Activated CD8-positive, alpha-beta T cell treated with anti-CD3 and anti-CD28 coated beads for 36 hours (primary cell): ENCODE measurements around the gene GOT1. TPM values are rescaled to one million over a fixed set of nuclear protein-coding genes. Genes with fewer than 3 reads are reported as not detected.

Experiments used
- ATAC-seq: fragments of 200-7000 bp; cut with Tn5 transposase; one replicate; pipeline ENCODE4 v1.10.0; 2021; ENCODE audit warnings: mild to moderate bottlenecking, moderate library complexity
- CTCF ChIA-PET: fragments of 350-600 bp; sonication (Branson Sonifier 250); formaldehyde crosslinking; loops from one replicate; lab custom pipeline; 2021; ENCODE audit warnings: antibody characterized with exemption; lab: Charles Lee
- POLR2A ChIA-PET: fragments of 350-600 bp; sonication (Branson Sonifier 250); formaldehyde crosslinking; loops from one replicate; lab custom pipeline; 2021; ENCODE audit warnings: antibody characterized with exemption; lab: Charles Lee
- DNase-seq: peaks from one replicate; pipeline ENCODE4 v3.0.0-alpha.2; 2020
- H3K27ac Mint-ChIP-seq: one replicate; pipeline ENCODE4 v1.8.0; 2021; ENCODE audit warnings: mild to moderate bottlenecking, mixed read lengths
- H3K27me3 Mint-ChIP-seq: one replicate; pipeline ENCODE4 v1.8.0; 2021; ENCODE audit warnings: mixed read lengths
- H3K36me3 Mint-ChIP-seq: one replicate; pipeline ENCODE4 v1.8.0; 2021; ENCODE audit warnings: low read depth, mixed read lengths
- H3K4me1 Mint-ChIP-seq: one replicate; pipeline ENCODE4 v1.8.0; 2021; ENCODE audit warnings: low read depth, mixed read lengths
- H3K4me3 Mint-ChIP-seq: one replicate; pipeline ENCODE4 v1.8.0; 2021; ENCODE audit warnings: mild to moderate bottlenecking, moderate library complexity, mixed read lengths
- H3K9me3 Mint-ChIP-seq: one replicate; pipeline ENCODE4 v1.8.0; 2021; ENCODE audit warnings: mixed read lengths
- CTCF ChIP-seq: fragments of 200-600 bp; IDR thresholded peaks from one replicate; pipeline ENCODE4 v1.8.0; 2022; ENCODE audit warnings: antibody characterized with exemption, mild to moderate bottlenecking
- intact Hi-C: fragments of 100-400 bp; cut with micrococcal nuclease; formaldehyde crosslinking; loops from one replicate; pipeline ENCODE4 v1.10.0; 2022
- total RNA-seq, 2 experiments: library from RNA; stranded (reverse); gene quantifications; one replicate each; pipeline ENCODE4 v1.2.3, GENCODE V29; 2021

GOT1 gene
- total RNA-seq, 2 experiments from 2014 or later, result 48.7 to 51.5 TPM

DNA sequence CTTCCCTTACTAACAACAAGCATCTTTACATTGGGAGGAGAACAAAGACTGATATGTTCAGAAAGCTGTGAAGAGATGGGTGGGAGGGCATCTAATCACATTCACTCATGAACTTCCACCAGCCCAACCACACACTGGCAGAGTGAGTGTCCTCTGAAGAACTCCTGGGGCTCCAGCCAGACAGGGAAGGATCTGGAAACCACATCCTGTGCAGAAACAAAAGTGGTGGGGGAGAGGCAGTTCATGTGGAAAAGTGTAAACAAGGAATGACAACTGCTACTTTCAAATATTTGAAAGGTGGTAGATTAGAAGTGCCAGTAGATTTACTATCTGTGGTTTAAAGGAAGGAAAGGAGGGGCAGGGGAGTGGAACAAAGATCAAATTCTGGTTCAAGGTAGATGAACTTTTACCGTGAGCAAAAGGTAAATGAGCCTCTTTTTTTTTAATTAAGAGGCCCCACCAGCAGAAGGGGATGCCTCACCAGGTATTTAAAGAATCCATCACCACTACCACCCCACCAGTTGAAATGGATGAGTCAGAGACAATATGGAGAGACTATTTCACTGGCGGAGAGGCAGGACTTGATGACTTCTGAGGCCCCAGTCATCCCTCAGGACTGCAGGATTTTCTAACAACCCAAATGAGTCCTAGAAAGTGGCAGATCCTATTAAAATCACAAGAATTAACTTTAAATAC lies 34.5 kb downstream of the GOT1 start:
- no peak overlapping the region for H3K27ac Mint-ChIP-seq
- intact Hi-C loops, result no loop called here

GRCh38 chr10:99394761-99395386 lies 35.5 kb downstream of the GOT1 start:
- no peak for DNase-seq
- TF ChIP-seq CTCF, result no peak
- no peaks in the 10 kb centered on the region for H3K9me3 Mint-ChIP-seq
- H3K27ac Mint-ChIP-seq, result no peak overlapping the region
- H3K4me1 Mint-ChIP-seq, result peaks cover 4% of the 10 kb centered on the region
- no peaks in the 10 kb centered on the region for H3K27me3 Mint-ChIP-seq
- no peak overlapping the region for H3K4me3 Mint-ChIP-seq
- CTCF ChIA-PET, result no interaction called here
- intact Hi-C loops, result loop anchor here (5.0 kb wide), 1 partner anchor 217 kb away; no protein-coding TSS in a partner anchor
- H3K36me3 Mint-ChIP-seq, result peaks cover 6% of the 10 kb centered on the region
- POLR2A ChIA-PET, result no interaction called here
- no peak for ATAC-seq

More for the DNA sequence above, 34.5 kb downstream of the GOT1 start:
- no peaks in the 10 kb centered on the region for H3K27me3 Mint-ChIP-seq
- H3K36me3 Mint-ChIP-seq, result peaks cover 8% of the 10 kb centered on the region
- ATAC-seq, result no peak
- H3K4me3 Mint-ChIP-seq, result no peak overlapping the region
- POLR2A ChIA-PET, result no interaction called here
- H3K4me1 Mint-ChIP-seq, result peaks cover 4% of the 10 kb centered on the region
- TF ChIP-seq CTCF, result no peak
- no peak for DNase-seq
- no peaks in the 10 kb centered on the region for H3K9me3 Mint-ChIP-seq
- CTCF ChIA-PET, result no interaction called here

DNA sequence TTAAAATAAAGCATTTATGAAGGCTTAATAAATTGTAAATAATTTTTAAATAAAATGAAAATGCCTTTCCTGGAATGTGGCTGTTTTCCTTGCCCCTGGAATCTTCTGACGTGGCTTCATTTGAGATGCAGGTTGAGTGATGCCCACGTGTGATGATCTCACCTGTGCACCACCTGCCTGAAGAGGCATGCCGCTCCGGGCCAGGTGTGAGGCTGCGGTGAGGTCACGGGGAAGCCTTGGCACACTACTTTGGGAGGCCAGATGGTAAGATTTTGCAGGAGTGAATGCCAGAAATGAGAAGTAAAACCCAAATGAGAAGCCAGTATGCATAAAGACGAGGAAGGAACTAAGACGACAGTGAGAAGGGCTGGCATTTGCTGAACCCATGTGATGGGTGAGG lies 36.2 kb downstream of the GOT1 start:
- no peak overlapping the region for H3K27ac Mint-ChIP-seq

DNA sequence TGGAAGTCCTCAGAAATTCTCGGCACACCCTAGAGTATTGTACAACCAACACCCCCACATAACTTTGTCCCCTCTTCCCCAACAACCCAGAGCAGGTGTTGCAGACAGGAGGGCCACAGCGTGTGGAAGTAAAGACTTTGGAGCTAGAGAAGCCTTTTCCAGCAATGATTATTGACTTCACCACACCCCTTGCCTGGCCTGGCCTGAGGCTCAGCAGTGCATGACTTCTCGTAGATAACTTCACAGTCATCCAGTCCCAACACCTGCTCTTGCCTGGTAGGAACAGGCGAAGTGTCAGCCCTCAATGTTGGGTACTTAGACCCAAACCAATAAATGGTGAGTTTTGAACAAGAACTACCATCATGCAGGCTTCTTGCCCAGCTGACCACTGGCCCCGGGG lies 36.7 kb downstream of the GOT1 start:
- no peak for DNase-seq
- no peak for ATAC-seq
- Mint-ChIP-seq H3K9me3 (no peaks in the 10 kb centered on the region), H3K36me3 (peaks cover 6% of the 10 kb centered on the region), H3K4me1 (peaks cover 4% of the 10 kb centered on the region), H3K4me3 (no peak overlapping the region), H3K27ac (no peak overlapping the region), H3K27me3 (no peaks in the 10 kb centered on the region)
- ChIA-PET CTCF (interaction anchor here (1.0 to 3.4 kb wide), 10 partner anchors 8 to 926 kb away, joined by 3 to 22 read pairs (median 8); partner anchors contain the start of gene GOT1), POLR2A (no interaction called here)
- intact Hi-C loops, result loop anchor here (5.0 kb wide), 1 partner anchor 219 kb away; no protein-coding TSS in a partner anchor
- TF ChIP-seq CTCF, result no peak

More for the DNA sequence above, 36.2 kb downstream of the GOT1 start:
- peaks cover 4% of the 10 kb centered on the region for H3K4me1 Mint-ChIP-seq
- peaks cover 6% of the 10 kb centered on the region for H3K36me3 Mint-ChIP-seq
- intact Hi-C loops, result loop anchor here (5.0 kb wide), 1 partner anchor 218 kb away; no protein-coding TSS in a partner anchor
- H3K9me3 Mint-ChIP-seq, result no peaks in the 10 kb centered on the region
- ChIA-PET CTCF (interaction anchor here (1.6 to 3.4 kb wide), 3 partner anchors 9 to 218 kb away, joined by 9 to 22 read pairs (median 22); no protein-coding TSS in a partner anchor), POLR2A (no interaction called here)
- DNase-seq (no peak), ATAC-seq (no peak)
- H3K27me3 Mint-ChIP-seq, result no peaks in the 10 kb centered on the region
- H3K4me3 Mint-ChIP-seq, result no peak overlapping the region
- no peak for TF ChIP-seq CTCF

DNA sequence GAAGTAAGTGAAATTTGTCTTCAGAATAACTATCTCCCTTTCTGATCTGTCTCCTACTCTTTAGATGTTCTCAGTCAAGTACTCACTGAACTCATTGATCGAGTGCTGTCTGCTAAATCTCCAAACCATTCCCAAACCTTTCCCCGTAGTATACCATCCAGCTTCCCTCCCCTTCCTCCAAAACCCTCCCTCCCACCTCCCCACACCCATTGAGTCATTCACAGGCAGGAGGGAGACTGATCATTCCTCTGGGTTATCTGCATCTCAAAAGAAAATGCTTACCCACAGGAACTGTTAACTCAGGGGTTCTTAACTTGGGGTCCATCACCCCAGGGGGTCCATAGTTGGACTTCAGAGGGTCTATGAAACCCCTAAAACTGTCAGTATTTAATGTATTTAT lies 37.4 kb downstream of the GOT1 start:
- H3K4me1 Mint-ChIP-seq, result peaks cover 4% of the 10 kb centered on the region
- peaks cover 6% of the 10 kb centered on the region for H3K36me3 Mint-ChIP-seq
- ChIA-PET CTCF (interaction anchor here (0.7 to 3.4 kb wide), 22 partner anchors 8 to 925 kb away, joined by 3 to 22 read pairs (median 4); partner anchors contain the start of gene GOT1), POLR2A (no interaction called here)
- ATAC-seq (no peak), DNase-seq (no peak)
- no peaks in the 10 kb centered on the region for H3K9me3 Mint-ChIP-seq
- no peak for TF ChIP-seq CTCF
- no peak overlapping the region for H3K27ac Mint-ChIP-seq
- no peak overlapping the region for H3K4me3 Mint-ChIP-seq
- H3K27me3 Mint-ChIP-seq, result no peaks in the 10 kb centered on the region
- intact Hi-C loops, result loop anchor here (5.0 kb wide), 1 partner anchor 219 kb away; no protein-coding TSS in a partner anchor
